Ishikawa (cell line): ENCODE results near the gene COX7A1.

Source experiments
- CEBPB ChIP-seq: IDR thresholded peaks from 2 replicates; pipeline ENCODE4 v1.6.1; 2012
- CREB1 ChIP-seq: IDR thresholded peaks from 2 replicates; pipeline ENCODE4 v1.6.1; 2012; ENCODE audit warnings: low read depth
- EGR1 ChIP-seq: IDR thresholded peaks from 2 replicates; pipeline ENCODE4 v1.6.1; 2012
- EP300 ChIP-seq: IDR thresholded peaks from 2 replicates; pipeline ENCODE4 v1.6.1; 2012; ENCODE audit warnings: borderline replicate concordance
- FOXM1 ChIP-seq: IDR thresholded peaks from 2 replicates; pipeline ENCODE4 v1.6.1; 2012; ENCODE audit warnings: low read depth, borderline replicate concordance
- NFIC ChIP-seq: IDR thresholded peaks from 2 replicates; pipeline ENCODE4 v1.6.1; 2012
- RAD21 ChIP-seq: IDR thresholded peaks from 2 replicates; pipeline ENCODE4 v1.6.1; 2012; ENCODE audit warnings: low read depth
- TAF1 ChIP-seq: IDR thresholded peaks from 2 replicates; pipeline ENCODE4 v1.6.1; 2012; ENCODE audit warnings: low read depth, mild to moderate bottlenecking
- TCF12 ChIP-seq: IDR thresholded peaks from 2 replicates; pipeline ENCODE4 v1.6.1; 2012; ENCODE audit warnings: low read depth
- TEAD4 ChIP-seq: IDR thresholded peaks from 2 replicates; pipeline ENCODE4 v1.6.1; 2012
- YY1 ChIP-seq: IDR thresholded peaks from 2 replicates; pipeline ENCODE4 v1.6.1; 2012; ENCODE audit warnings: low read depth
- ZBTB7A ChIP-seq: IDR thresholded peaks from 2 replicates; pipeline ENCODE4 v1.6.1; 2012; ENCODE audit warnings: low read depth
- TF ChIP-seq, protein P1 (sequence below): IDR thresholded peaks from 2 replicates; pipeline ENCODE4 v1.6.1; 2012
- TF ChIP-seq, protein P2 (sequence below): IDR thresholded peaks from 2 replicates; pipeline ENCODE4 v1.6.1; 2012
- TF ChIP-seq, protein P3 (sequence below): IDR thresholded peaks from 2 replicates; pipeline ENCODE4 v1.6.1; 2012; ENCODE audit warnings: low read depth, mild to moderate bottlenecking

Gene COX7A1

DNA sequence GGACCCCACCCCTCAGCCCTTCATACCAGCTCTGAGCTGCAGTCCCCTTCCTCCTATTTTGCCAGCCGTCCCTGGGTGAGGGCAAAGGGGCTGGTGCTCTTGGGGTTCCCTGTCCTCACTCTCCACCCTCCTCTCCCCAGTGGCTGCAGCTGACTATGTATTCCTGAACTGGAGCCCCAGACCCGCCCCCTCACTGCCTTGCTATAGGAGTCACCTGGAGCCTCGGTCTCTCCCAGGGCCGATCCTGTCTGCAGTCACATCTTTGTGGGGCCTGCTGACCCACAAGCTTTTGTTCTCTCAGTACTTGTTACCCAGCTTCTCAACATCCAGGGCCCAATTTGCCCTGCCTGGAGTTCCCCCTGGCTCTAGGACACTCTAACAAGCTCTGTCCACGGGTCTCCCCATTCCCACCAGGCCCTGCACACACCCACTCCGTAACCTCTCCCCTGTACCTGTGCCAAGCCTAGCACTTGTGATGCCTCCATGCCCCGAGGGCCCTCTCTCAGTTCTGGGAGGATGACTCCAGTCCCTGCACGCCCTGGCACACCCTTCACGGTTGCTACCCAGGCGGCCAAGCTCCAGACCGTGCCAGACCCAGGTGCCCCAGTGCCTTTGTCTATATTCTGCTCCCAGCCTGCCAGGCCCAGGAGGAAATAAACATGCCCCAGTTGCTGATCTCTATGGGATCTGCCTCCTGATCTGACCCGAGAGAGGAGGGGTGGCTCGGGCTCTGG is 2.4 kb downstream of the COX7A1 start:
- TF ChIP-seq ZBTB7A: no peak
- no peak for TF ChIP-seq TCF12

DNA sequence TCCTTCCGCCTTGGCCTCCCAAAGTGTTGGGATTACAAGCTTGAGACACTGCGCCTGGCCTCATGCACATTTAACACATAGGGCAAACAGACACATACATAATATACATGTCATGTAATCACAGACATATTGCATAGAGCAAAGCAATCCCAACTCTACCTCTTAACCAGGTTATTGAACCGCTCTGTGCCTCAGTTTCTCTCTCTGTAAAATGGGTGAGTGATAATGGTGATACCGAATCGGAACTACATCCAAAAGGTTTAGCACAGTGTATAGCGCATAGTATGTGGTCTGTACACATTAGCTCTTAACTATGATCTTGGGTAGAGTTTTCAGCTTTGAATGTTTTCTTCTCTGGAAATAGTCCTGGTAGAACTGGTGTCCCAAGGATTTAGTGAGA is 7.6 kb downstream of the COX7A1 start:
- no peak for TF ChIP-seq EP300
- no peak for TF ChIP-seq CEBPB
- TF ChIP-seq YY1: no peak
- TF ChIP-seq, protein P1, sequence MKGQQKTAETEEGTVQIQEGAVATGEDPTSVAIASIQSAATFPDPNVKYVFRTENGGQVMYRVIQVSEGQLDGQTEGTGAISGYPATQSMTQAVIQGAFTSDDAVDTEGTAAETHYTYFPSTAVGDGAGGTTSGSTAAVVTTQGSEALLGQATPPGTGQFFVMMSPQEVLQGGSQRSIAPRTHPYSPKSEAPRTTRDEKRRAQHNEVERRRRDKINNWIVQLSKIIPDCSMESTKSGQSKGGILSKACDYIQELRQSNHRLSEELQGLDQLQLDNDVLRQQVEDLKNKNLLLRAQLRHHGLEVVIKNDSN: no peak
- no peak for TF ChIP-seq TCF12
- no peak for TF ChIP-seq RAD21
- TF ChIP-seq, protein P2, sequence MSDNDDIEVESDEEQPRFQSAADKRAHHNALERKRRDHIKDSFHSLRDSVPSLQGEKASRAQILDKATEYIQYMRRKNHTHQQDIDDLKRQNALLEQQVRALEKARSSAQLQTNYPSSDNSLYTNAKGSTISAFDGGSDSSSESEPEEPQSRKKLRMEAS: no peak
- no peak for TF ChIP-seq TEAD4
- TF ChIP-seq FOXM1: no peak
- no peak for TF ChIP-seq TAF1
- TF ChIP-seq ZBTB7A: no peak
- no peak for TF ChIP-seq EGR1
- no peak for TF ChIP-seq CREB1
- TF ChIP-seq NFIC: no peak
- TF ChIP-seq, protein P3, sequence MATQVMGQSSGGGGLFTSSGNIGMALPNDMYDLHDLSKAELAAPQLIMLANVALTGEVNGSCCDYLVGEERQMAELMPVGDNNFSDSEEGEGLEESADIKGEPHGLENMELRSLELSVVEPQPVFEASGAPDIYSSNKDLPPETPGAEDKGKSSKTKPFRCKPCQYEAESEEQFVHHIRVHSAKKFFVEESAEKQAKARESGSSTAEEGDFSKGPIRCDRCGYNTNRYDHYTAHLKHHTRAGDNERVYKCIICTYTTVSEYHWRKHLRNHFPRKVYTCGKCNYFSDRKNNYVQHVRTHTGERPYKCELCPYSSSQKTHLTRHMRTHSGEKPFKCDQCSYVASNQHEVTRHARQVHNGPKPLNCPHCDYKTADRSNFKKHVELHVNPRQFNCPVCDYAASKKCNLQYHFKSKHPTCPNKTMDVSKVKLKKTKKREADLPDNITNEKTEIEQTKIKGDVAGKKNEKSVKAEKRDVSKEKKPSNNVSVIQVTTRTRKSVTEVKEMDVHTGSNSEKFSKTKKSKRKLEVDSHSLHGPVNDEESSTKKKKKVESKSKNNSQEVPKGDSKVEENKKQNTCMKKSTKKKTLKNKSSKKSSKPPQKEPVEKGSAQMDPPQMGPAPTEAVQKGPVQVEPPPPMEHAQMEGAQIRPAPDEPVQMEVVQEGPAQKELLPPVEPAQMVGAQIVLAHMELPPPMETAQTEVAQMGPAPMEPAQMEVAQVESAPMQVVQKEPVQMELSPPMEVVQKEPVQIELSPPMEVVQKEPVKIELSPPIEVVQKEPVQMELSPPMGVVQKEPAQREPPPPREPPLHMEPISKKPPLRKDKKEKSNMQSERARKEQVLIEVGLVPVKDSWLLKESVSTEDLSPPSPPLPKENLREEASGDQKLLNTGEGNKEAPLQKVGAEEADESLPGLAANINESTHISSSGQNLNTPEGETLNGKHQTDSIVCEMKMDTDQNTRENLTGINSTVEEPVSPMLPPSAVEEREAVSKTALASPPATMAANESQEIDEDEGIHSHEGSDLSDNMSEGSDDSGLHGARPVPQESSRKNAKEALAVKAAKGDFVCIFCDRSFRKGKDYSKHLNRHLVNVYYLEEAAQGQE: no peak

DNA sequence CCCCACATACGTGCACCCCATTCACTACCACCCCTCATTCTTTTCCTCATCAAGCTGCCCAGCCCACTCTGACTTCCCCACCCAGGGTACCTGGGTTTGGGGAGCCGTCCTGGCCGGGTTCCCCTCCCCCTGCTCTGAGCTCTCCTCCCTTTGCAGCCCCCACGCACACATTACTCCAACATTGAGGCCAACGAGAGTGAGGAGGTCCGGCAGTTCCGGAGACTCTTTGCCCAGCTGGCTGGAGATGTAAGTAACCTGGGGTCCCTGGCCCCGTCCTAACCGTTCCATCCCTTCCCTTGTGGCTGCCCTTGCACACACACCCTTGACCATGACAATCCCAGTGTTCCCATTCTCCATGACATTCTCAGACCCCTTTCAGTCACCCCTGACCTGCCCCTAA is 9.8 kb downstream of the COX7A1 start:
- TF ChIP-seq FOXM1 (no peak), EGR1 (no peak), YY1 (no peak), ZBTB7A (no peak), TAF1 (no peak)
- TF ChIP-seq, protein P1: no peak

DNA sequence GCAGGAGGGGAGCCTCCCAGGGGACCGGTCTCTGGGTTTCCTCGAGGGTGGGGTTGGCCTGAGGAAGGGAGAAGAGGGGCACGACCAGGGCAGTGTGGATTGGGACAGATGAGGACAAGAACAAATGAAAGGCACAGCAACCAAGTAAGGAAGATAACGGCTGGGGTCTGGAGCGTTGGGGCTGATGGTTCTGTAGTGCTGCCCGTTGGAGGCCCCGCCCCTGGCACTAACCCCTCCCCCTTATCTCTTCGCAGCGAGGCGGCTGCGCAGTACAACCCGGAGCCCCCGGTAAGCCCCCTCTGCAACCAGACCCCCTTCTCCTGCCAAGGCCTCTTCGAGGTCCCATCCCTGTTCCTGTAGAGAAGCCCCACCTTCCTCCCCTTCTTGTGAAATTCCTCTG is 10.2 kb downstream of the COX7A1 start:
- TF ChIP-seq EGR1 (no peak), YY1 (no peak), EP300 (no peak), RAD21 (no peak), ZBTB7A (no peak), CEBPB (no peak), NFIC (no peak), CREB1 (no peak), TAF1 (no peak), TCF12 (no peak), TEAD4 (no peak)
- TF ChIP-seq, protein P2: no peak
- TF ChIP-seq, protein P3: no peak
- TF ChIP-seq, protein P1: no peak

DNA sequence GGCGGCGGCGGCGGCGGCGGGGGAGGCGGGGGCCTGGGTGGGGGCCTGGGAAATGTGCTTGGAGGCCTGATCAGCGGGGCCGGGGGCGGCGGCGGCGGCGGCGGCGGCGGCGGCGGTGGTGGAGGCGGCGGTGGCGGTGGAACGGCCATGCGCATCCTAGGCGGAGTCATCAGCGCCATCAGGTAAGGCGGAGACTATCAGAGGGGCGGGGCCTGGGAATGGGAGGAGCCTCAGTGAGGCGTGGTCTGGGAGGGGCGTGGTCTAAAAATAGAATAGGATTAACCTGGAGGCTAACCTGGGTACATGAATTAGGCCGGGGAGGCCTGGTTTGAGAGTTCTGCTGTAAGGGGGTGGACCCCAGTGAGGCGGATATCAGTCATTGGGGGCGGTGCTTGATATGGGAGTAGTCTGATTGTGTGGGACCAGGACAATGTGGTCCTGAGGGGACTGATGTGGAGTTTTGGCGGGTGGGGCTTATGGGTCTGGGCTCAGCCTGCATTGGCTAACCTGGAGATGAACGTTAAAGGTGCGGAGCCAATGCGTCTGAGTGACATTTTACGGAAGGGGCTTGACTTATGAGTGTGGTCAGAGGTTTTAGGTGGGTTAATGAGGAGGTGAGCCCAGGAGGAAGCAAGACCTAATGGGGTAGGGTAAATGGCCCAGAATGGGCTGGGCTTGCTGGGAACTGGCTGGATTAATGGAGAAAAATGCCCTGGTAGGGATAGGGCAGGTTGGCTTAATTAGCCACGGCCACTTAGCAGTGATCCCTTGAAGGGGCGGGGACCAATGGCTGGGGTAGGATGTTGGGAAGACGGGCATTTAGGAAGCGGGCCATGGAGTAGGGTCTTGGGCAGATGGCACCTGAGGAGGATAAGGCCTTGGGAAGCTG is 11.0 kb downstream of the COX7A1 start:
- peak; percentile 63; the same call in 1 of the 2 replicates for TF ChIP-seq YY1
- no peak for TF ChIP-seq EGR1
- TF ChIP-seq, protein P2: peak; percentile 6; the same call in 1 of the 2 replicates
- TF ChIP-seq TAF1: peak; percentile 30; the same call in 1 of the 2 replicates
